ENCODE measurements around the gene FBXO3.

FBXO3 gene

DNA sequence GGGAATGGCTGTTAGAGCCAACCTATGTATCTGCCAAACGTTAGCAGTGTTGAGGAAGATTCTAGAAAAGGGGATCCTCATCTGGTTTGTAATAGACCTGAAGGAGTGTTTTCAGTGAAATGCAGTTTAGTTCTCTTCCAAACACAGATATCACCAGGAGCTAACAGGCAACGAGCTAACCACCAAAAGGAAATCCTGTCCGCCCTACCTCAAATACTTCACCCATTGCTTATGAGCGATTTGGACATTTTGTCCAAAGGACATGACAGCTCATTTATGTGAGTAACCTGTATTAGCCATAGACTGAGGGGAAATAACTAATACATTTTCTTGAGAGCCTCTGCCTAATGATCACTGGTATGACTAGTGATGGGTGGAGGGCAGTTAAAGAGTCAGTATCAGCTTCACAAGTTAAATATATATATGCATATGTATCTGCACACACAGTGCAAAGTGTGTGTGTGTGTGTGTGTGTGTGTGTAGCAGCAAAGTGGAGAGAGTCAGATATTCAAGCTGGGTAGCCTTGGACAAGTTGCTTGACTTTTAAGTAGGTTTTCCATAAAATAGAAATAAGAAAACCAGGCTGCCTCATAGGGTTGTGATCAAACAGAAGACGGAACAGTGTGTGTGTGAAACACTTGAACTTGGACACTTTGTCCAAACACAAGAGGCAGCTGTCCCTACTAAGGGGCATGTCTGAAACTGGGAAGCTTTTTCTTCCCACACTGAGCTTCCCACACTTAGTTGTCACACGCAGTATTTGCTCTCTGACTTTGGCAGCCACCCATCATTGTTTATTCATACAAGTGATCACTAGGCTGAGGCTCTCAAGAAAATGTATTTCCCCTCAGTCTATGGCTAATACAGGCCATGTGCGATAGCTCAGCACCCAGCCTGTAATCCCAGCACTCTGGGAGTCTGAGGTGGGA, 72.8 kb downstream of the FBXO3 start:
- DNase-seq (ENCODE audit: low read depth): no peak

DNA sequence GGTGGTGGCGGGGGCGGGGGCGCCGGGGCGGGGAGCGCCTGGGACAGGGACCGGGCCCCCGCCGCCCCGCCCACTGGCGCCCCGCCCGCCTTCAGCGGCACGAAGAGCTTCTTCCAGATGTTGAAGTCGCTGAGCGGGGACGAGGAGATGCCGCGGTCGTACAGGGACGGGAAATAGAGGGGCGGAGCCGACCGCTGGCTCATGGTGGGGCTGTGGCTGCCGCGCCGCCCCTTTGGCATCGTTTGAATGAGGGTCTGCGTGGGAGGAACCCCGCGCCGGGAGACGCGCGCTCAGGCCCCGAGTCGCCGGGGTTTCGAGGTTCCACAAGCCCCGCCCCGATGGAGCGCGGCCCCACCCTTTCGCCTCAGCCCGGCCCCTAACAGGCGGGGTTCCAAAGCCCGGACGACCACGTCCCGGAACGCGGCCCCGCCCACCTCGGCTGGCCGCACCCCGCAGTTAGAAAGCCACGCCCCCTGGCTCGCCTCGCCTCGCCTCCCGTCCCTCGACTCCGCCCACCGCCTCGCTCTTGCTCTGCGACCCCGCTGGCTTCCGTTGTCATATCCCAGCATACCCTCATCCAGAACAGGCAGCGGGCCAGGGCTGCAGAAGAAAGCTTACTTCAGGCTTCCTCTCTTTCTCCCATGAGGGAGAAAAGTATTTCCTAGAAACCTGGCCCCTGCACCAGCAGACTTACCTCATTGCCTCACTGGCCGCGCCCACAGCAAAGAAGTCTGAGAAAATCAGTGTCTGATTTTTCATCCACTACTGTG, 73.6 kb downstream of the FBXO3 start, which contains the start of gene C11orf91:
TSS of gene C11orf91 (minus strand) at position 325 of the 770 bp plus-strand sequence. CDS start at position 239, 86 bp downstream.
- DNase-seq (ENCODE audit: low read depth): peak; percentile 92

DNA sequence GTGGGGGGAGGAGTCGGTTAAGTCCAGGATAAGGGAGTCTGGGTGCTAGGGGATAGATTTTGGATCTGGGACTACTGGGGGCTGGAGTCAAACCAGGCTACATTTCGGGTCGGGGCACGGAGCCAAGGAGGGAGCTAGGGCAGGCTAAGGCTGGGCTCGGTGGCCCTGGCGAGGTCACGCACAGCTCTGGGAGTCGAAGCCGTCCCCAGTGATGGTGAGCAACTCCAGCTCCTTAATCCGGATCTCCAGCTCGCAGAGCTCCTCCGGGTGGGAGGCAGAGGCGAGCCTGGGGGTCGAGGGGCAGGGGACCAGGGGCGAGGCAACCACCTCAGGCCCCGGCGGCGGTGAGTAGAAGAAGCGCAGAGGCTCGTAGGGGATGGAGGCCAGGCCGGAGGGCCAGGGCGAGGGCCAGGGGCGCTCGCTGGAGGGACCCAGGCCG, 74.2 kb downstream of the FBXO3 start:
- no peak for DNase-seq (ENCODE audit: low read depth)

DNA sequence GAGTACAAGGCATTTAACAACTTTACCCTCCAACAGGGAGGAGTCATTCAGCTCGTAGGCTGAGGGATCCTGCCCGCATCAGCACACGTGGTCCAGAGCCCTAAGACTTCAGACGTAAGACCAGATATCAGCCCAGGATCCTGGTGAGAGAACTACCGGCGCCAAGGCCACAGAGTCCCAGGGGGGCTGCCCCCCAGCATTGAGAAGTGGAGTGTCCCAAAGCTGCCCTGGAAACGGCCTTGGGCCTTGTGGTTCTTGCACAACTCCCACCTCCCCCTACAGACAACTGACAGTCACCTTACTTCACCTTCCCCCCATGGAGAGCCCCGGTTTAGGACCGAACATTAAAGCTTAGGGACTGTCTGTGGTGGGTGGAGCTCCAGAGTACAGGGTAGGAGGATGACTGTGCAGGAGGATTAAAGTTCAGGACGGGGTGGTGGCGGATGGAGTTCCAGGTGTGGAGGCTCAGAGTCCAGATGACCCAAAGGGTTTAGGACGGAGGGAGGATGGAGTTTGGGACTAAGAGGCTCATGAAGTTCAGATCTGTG, 74.7 kb downstream of the FBXO3 start:
- DNase-seq (ENCODE audit: low read depth): no peak

DNA sequence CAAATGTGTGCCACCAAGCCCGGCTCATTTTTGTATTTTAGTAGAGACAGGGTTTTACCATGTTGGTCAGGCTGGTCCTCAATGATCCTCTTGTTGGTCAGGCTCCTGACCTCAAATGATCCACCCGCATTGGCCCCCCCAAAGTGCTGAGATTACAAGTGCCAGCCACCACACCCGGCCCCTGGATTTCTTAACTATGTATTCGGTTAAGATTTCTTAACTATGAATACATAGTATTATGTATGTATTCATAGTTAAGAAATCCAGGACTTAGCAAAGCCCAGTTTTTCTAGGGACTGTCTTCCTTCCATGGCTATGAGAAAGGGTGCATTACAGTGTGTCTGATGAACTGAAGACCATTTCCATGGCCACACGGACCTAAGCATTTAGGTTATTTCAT, 75.4 kb downstream of the FBXO3 start:
- DNase-seq (ENCODE audit: low read depth): no peak

DNA sequence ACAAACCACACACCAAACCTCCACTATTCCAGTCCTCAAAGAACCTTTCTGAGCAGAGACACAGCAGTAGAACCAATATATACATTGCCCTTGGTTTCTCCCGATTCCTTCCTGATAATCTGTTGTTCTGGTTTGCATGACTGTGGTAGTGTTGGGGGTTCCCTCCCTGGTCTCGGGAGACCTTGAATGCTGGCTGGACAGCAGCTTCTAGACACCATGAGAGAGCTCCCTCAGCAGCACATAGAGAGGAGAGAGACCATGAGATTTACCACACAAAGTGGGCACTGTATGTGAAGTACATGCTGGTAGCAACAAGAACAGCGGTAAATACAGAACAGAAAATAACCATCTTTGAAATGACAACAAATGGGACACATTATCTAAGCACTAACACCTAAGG, 76.3 kb downstream of the FBXO3 start:
- no peak for DNase-seq (ENCODE audit: low read depth)

DNA sequence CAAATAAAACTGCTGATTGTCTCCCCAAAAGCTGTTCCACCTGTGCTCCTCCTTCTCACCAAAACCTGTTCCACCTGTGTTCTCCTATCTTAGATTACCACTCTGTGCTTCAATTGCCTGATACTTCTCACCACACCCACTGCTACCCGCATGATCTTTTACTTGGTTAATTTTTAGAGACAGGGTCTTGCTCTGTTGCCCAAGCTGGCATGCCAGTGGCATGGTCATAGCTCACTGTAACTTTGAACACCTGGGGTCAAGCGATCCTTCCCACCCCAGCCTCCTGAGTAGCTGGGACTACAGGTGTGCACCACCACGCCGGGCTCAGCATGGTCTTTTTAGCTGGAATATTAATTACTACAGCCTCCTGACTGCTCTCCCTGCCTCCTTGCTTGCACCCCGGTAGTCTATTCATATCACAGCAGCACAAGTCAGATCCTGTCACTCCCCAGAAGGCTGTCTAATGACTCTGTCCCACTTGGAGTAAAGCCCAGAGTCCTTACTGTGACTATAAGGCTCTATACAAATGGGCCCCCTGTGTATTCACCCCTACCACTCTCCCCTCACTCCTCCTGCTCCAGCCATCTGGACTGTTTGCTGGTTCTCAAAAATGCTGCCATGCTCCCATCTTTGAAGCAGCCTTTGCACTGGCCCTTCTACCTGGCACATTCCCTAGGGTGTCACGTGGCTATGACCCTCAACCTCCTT, 77.2 kb downstream of the FBXO3 start:
- DNase-seq (ENCODE audit: low read depth): no peak

DNA sequence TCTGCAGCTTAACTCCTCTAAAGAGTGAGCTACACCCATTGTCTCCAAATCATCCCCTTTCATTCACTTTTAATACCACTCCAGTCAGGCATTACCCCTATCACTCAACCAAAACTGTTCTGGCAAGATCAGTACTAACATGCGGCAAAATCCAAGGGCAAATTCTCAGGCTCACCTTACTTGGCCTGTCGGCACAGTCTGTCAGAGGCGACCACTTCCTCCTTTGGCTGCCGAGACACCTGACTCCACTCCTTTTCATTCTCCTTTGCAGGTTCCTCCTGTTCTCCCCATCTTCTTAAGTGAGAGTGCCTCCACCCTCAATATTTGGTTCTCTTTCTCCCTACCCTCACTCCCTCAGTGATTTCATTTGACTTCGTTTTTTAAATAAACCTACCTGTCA, 77.9 kb downstream of the FBXO3 start:
- DNase-seq (ENCODE audit: low read depth): no peak

DNA sequence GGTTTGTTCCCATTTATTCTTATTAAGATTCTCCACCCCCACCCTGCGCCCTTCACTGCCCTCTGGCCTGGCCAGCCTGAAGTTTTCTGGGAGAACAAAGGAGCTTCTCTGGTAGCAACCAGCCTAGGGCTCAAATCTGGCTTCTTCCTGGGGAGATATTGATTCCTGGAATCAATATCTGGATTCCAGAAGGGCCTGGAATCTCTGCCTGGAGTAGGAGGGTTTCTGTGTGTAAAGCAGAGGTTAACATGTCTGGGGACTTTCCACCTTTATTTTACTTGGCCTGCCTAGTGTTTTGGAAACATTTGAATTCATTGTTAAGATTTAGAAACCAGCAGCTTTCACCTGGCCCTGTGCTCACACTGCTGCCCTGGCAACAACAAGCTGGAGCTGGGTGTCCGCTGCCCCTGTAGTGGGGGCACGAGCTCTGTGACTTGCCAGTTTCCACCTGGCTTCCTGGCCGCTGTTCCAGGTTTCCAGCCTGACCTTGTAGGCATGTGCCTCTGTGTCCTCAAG, 79.2 kb downstream of the FBXO3 start:
- DNase-seq (ENCODE audit: low read depth): no peak

DNA sequence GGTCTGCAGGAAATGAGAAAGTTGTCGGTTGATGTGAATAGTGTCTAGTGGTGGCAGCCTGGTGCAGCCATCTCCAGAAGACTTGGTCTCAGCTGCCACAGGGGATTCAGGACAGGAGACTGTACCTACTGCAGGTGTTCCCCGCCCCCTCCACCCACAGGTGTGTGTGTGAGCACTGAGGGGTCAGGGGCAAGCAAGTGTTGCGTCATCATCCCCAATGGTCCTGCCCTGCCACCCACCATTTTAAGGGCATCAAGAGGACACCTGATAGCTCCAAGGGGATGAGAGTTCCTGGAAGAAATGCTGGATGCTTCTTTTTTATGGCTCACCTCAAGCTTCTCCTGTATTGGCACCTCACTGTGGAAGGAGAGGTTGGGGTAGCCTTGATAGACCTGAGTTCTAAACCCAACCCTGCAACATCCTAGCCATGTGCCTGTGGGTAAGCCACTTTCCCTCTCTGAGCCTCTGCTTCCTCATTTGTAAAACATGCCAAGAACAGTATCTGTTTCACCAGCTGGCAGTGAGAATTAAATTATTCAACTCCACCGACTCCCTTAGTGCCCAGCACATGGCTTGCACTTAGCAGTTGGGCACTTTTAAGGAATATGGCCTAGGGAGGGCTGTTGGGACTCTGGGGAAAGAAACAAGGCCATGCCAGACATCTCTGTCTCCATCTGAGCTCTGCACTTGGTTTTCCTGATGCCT, 79.8 kb downstream of the FBXO3 start:
- DNase-seq (ENCODE audit: low read depth): no peak

DNA sequence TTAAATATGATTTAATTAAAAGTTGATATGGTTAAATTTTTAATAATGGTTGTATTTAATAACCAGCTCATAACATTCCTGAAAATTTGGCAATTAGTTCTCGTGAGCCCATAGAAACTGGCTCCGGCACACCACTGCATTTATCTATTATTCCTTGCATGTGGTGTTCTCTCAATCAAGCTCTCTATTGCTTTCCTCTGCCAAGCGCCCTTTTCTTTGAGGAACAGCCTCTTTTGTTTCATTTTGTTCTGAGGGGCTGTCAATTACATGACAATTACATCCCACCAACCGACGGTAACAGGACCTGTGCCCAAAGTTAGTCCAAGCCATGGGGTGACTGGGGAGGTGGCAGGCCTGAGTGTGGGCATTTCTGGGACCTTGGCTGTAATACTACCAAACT, 81.8 kb downstream of the FBXO3 start:
- no peak for DNase-seq (ENCODE audit: low read depth)

DNA sequence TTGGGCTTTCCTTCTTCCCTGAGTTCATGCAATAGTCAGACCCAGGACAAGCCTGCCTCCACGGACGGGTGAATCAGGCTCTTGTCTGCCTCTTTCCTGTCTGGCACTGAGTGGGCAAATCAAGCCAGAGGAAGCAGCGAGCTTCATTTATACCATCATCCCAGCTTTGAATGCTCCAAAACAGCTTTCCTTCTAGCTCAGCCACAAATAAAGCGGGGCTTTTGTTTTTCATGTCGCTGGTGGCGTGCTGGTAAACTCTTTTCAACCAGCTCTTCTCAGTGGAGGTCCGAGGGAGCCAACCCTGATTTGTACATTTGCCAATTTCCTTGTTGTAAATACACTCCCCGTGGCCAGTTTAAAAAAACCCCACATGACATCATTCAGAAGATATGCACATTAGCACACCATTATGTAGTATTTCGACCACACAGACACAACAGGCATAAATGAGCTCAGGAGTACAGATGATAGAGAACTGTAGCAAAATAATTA, 82.3 kb downstream of the FBXO3 start:
- DNase-seq (ENCODE audit: low read depth): no peak

DNA sequence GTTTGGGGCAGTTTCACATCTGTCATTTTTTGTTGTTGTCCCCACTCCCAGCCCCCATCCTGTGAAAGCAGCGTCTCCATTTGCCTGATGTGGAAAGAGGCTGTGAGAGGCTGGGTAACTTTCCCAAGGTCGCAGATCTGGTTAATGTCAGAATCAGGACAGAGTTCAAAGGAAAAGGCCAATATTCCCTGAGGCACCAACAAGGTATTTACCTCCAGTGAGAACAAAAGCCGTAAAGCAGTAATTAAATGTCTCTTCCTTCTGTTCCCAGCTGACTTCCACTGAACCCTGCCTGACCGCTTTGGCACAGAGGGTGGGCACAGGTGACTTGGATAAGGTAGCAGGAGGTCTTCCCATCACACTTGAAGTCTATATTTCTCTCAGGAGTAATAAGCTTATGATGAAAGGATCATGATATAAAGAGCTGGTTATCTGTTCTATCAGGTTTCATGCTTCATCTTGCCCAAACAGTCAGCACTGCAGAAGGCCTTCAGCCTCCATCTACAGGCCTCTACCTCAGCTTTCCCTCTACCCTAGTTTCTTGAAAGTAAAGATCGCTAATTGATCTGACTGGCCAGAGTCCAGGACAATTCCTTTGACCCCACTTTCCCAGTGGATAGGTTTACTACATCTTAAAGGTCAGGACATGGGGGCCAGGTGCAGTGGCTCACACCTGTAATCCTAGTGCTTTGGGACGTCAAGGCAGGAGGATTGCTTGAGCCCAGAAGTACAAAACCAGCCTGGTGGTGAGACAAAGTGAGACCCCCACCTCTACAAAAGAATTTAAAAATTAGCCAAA, 83.1 kb downstream of the FBXO3 start:
- no peak for DNase-seq (ENCODE audit: low read depth)

All from T follicular helper cell (primary cell).